ENCODE measurements around the gene NDUFA6. TPM values are rescaled to one million over a fixed set of nuclear protein-coding genes. Genes with fewer than 3 reads are reported as not detected.

Gene NDUFA6
- polyA plus RNA-seq, 1 donor (not counting 4 experiments of a cell fraction or from before 2014, with no cell fraction given) = 86.7 TPM

GRCh38 chr22:42065438-42066125 lies 25.0 kb downstream of the NDUFA6 start:
- peaks cover 3% of the 10 kb centered on the region for H3K79me2 ChIP-seq (ENCODE audit: control insufficient read depth, insufficient read depth, low read length)

GRCh38 chr22:42064629-42065028 lies 25.9 kb downstream of the NDUFA6 start:
- H3K36me3 ChIP-seq (ENCODE audit: control insufficient read depth in 2 of 2, extremely low read depth in 1 of 2, insufficient read depth in 2 of 2, low read length in 2 of 2) = peaks cover 17 to 31% of the 10 kb centered on the region in 2 experiments
- H3K4me3 ChIP-seq (ENCODE audit: control insufficient read depth in 2 of 3, extremely low read depth in 1 of 3, insufficient read depth in 2 of 3, low read depth in 1 of 3, low read length in 3 of 3) = no peak overlapping the region
- H4K20me1 ChIP-seq (ENCODE audit: control insufficient read depth, extremely low read depth, insufficient read depth, low read length) = no peaks in the 10 kb centered on the region
- no peak overlapping the region for H3K27ac ChIP-seq (ENCODE audit: control insufficient read depth, insufficient read depth, low read length)
- no peak overlapping the region for H3K9ac ChIP-seq (ENCODE audit: control insufficient read depth, extremely low read depth, insufficient read depth, low read length)
- dilution Hi-C loops (cut with MboI; ENCODE audit: extremely low pct_ligation_motif_present, low sequenced_read_pairs) = no loop called here
- H3K79me2 ChIP-seq (ENCODE audit: control insufficient read depth, insufficient read depth, low read length) = no peaks in the 10 kb centered on the region
- H3K9me3 ChIP-seq (ENCODE audit: control insufficient read depth, low read depth, low read length) = no peaks in the 10 kb centered on the region
- TF ChIP-seq EZH2 (IDR thresholded peaks at IDR 0.05; ENCODE audit: low read length) = no peak
- no peak for TF ChIP-seq CTCF (optimal IDR thresholded peaks at IDR 0.05 in 1 of 3, IDR thresholded peaks at IDR 0.05 in 1 of 3, conservative IDR thresholded peaks at IDR 0.05 in 1 of 3; ENCODE audit: extremely low read depth in 1 of 3, insufficient read depth in 2 of 3, low read length in 3 of 3)
- H3K27me3 ChIP-seq (ENCODE audit: control insufficient read depth, extremely low read depth, insufficient read depth, low read length) = no peaks in the 10 kb centered on the region
- DNase-seq (ENCODE audit: low read depth, low spot score) (no peak), FAIRE-seq (no peak)
- H2AFZ ChIP-seq (ENCODE audit: control insufficient read depth, low read length) = no peak overlapping the region
- H3K4me2 ChIP-seq (ENCODE audit: control insufficient read depth, extremely low read depth, insufficient read depth, low read depth, low read length) = no peak overlapping the region
- H3K4me1 ChIP-seq (ENCODE audit: control insufficient read depth, extremely low read depth, insufficient read depth, low read length) = peaks cover under 1% of the 10 kb centered on the region
- no peaks in the 10 kb centered on the region for H3K9me1 ChIP-seq (ENCODE audit: control insufficient read depth, extremely low read depth, insufficient read depth, low read length)

More at GRCh38 chr22:42065438-42066125, 25.0 kb downstream of the NDUFA6 start:
- no peak for TF ChIP-seq CTCF (optimal IDR thresholded peaks at IDR 0.05 in 1 of 3, IDR thresholded peaks at IDR 0.05 in 1 of 3, conservative IDR thresholded peaks at IDR 0.05 in 1 of 3; ENCODE audit: extremely low read depth in 1 of 3, insufficient read depth in 2 of 3, low read length in 3 of 3)
- no peak for TF ChIP-seq EZH2 (IDR thresholded peaks at IDR 0.05; ENCODE audit: low read length)
- peaks cover 8% of the 10 kb centered on the region for H3K4me1 ChIP-seq (ENCODE audit: control insufficient read depth, extremely low read depth, insufficient read depth, low read length)
- H3K27me3 ChIP-seq (ENCODE audit: control insufficient read depth, extremely low read depth, insufficient read depth, low read length) = no peaks in the 10 kb centered on the region
- DNase-seq (ENCODE audit: low read depth, low spot score) = no peak
- H3K9ac ChIP-seq (ENCODE audit: control insufficient read depth, extremely low read depth, insufficient read depth, low read length) = no peak overlapping the region
- H3K9me3 ChIP-seq (ENCODE audit: control insufficient read depth, low read depth, low read length) = no peaks in the 10 kb centered on the region
- H3K27ac ChIP-seq (ENCODE audit: control insufficient read depth, insufficient read depth, low read length) = no peak overlapping the region
- FAIRE-seq = no peak
- no peak overlapping the region for H3K4me2 ChIP-seq (ENCODE audit: control insufficient read depth, extremely low read depth, insufficient read depth, low read depth, low read length)
- no peak overlapping the region for H3K4me3 ChIP-seq (ENCODE audit: control insufficient read depth in 2 of 3, extremely low read depth in 1 of 3, insufficient read depth in 2 of 3, low read depth in 1 of 3, low read length in 3 of 3)
- no peaks in the 10 kb centered on the region for H3K9me1 ChIP-seq (ENCODE audit: control insufficient read depth, extremely low read depth, insufficient read depth, low read length)
- H4K20me1 ChIP-seq (ENCODE audit: control insufficient read depth, extremely low read depth, insufficient read depth, low read length) = no peaks in the 10 kb centered on the region
- dilution Hi-C loops (cut with MboI; ENCODE audit: extremely low pct_ligation_motif_present, low sequenced_read_pairs) = no loop called here
- H2AFZ ChIP-seq (ENCODE audit: control insufficient read depth, low read length) = no peak overlapping the region
- H3K36me3 ChIP-seq (ENCODE audit: control insufficient read depth in 2 of 2, extremely low read depth in 1 of 2, insufficient read depth in 2 of 2, low read length in 2 of 2) = peaks cover 11 to 26% of the 10 kb centered on the region in 2 experiments
